Cardiac muscle cell (in vitro differentiated cells and primary cell): Measurements from ENCODE around the gene CCDC93. TPM values are rescaled to one million over a fixed set of nuclear protein-coding genes. Genes with fewer than 3 reads are reported as not detected.

Source experiments
- DNase-seq, 2 donors: peaks; one replicate each; pipeline versions ENCODE4 v3.0.0 to v3.0.0-alpha.2; 2010 to 2017; ENCODE audit warnings: low read depth in 1 of 2, low spot score in 1 of 2
- H3K27ac ChIP-seq: fragments of 200-600 bp; sonication (generic); 2 replicates; pipeline ENCODE4 v1.5.1; 2016
- H3K27me3 ChIP-seq: fragments of 200-600 bp; sonication (generic); 2 replicates; pipeline ENCODE4 v1.6.0; 2016; ENCODE audit warnings: control low read depth
- H3K36me3 ChIP-seq: fragments of 200-600 bp; sonication (generic); 2 replicates; pipeline ENCODE4 v1.5.1; 2016; ENCODE audit warnings: control low read depth
- H3K4me1 ChIP-seq: fragments of 200-600 bp; sonication (generic); 2 replicates; pipeline ENCODE4 v1.8.1; 2017; ENCODE audit warnings: low read depth, mild to moderate bottlenecking, mixed run types
- H3K4me3 ChIP-seq: fragments of 200-600 bp; sonication (generic); 2 replicates; pipeline ENCODE4 v1.5.1; 2016; ENCODE audit warnings: mild to moderate bottlenecking
- H3K9me3 ChIP-seq: fragments of 200-600 bp; sonication (generic); 2 replicates; pipeline ENCODE4 v1.5.1; 2017; ENCODE audit warnings: low read depth, mild to moderate bottlenecking, control low read depth
- polyA plus RNA-seq: library from polyadenylated mRNA; unstranded; fragments of >200 nt; fragmentation: Nextera tagmentation; extraction: Ambion mirVana; gene quantifications from 2 replicates; pipeline ENCODE4 v1.2.1, GENCODE V29; 2016
- total RNA-seq: library from RNA; depleted of rRNA; stranded (reverse); fragments of >200 nt; gene quantifications from 2 replicates; pipeline ENCODE4 v1.2.3, GENCODE V29; 2016
- TF ChIP-seq, protein P1 (sequence below): IDR thresholded peaks from 2 replicates; pipeline ENCODE4 v1.5.1; 2012; ENCODE audit warnings: low read depth, mild to moderate bottlenecking, low read length

CCDC93 gene, protein sequence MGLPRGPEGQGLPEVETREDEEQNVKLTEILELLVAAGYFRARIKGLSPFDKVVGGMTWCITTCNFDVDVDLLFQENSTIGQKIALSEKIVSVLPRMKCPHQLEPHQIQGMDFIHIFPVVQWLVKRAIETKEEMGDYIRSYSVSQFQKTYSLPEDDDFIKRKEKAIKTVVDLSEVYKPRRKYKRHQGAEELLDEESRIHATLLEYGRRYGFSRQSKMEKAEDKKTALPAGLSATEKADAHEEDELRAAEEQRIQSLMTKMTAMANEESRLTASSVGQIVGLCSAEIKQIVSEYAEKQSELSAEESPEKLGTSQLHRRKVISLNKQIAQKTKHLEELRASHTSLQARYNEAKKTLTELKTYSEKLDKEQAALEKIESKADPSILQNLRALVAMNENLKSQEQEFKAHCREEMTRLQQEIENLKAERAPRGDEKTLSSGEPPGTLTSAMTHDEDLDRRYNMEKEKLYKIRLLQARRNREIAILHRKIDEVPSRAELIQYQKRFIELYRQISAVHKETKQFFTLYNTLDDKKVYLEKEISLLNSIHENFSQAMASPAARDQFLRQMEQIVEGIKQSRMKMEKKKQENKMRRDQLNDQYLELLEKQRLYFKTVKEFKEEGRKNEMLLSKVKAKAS
- total RNA-seq (18.0 and 20.8 TPM in 2 replicates), polyA plus RNA-seq (16.9 and 17.0 TPM in 2 replicates)

DNA sequence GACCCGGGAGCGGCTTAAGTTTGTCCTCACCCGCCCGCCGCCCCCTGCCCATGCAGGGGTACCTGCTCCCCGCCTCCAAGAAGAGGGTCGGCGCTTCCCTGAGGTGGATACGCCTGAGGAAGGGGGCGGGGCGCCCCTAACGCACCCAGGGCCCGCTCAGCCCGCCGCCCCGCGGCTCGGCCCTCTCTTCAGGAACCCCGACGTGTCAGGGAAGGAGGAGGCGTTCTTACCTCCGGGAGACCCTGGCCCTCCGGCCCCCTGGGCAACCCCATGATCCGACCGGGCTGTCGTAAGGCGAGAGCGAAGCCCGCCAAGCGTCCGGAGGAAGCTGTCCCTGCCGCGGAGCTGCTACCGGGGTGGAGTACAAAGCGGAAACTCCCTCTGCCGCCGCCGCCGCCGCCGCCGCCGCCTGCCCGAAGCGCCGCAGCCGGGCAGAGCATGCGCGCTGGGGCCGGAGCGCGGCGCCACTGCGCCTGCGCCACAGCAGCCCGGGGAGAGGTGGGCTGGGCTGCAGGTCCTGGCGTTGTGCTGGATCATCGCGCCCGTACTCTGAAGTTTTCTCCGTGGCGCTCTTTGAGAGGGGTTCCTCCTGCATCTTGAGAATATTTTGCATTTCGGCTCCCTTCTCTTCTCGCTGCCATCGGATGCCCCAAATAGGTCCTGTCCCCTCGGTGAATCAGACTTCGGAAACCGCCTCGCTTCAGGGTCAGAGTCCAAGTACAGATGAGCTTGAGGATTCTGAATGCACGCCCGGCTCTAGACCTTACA is at the start of gene CCDC93:
Gene CCDC93, minus strand, starts transcription at position 347 of the 768 bp plus-strand sequence. Its CDS starts 75 bp downstream, at position 272.
- Histone ChIP-seq H3K36me3 (no peaks in the 10 kb centered on the region), H3K9me3 (no peaks in the 10 kb centered on the region), H3K4me1 (no peaks in the 10 kb centered on the region), H3K27ac (peak within 1 kb of the TSS; percentile 54), H3K4me3 (peak within 1 kb of the TSS; percentile 87), H3K27me3 (peaks cover 30% of the 10 kb centered on the region)
- DNase-seq, result peak; percentile 87 to 88
- TF ChIP-seq, protein P1, sequence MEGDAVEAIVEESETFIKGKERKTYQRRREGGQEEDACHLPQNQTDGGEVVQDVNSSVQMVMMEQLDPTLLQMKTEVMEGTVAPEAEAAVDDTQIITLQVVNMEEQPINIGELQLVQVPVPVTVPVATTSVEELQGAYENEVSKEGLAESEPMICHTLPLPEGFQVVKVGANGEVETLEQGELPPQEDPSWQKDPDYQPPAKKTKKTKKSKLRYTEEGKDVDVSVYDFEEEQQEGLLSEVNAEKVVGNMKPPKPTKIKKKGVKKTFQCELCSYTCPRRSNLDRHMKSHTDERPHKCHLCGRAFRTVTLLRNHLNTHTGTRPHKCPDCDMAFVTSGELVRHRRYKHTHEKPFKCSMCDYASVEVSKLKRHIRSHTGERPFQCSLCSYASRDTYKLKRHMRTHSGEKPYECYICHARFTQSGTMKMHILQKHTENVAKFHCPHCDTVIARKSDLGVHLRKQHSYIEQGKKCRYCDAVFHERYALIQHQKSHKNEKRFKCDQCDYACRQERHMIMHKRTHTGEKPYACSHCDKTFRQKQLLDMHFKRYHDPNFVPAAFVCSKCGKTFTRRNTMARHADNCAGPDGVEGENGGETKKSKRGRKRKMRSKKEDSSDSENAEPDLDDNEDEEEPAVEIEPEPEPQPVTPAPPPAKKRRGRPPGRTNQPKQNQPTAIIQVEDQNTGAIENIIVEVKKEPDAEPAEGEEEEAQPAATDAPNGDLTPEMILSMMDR, result no peak

DNA sequence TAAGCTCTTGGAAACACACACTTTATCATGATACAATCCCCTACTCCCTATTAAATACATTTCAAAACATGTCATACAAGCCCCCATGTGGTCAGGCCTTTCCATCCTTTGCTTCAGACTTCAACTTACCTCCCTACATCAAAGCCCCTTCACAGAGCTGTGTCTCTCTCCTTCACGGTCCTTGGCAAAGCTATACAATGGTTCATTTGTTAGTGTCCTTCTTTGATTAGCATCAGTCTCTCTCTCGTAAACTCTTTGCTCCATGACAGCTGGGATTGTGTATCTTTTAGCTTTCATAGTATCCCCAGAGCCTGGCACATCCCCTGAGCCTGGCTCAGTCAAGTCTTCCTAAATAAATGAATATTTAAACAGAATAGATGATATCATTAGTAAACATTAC is 48.8 kb upstream of the CCDC93 start:
- no peaks in the 10 kb centered on the region for H3K27me3 ChIP-seq
- TF ChIP-seq, protein P1, result no peak
- no peak for DNase-seq
- no peaks in the 10 kb centered on the region for H3K36me3 ChIP-seq
- no peak overlapping the region for H3K4me3 ChIP-seq
- no peaks in the 10 kb centered on the region for H3K9me3 ChIP-seq
- no peaks in the 10 kb centered on the region for H3K4me1 ChIP-seq
- H3K27ac ChIP-seq, result no peak overlapping the region

DNA sequence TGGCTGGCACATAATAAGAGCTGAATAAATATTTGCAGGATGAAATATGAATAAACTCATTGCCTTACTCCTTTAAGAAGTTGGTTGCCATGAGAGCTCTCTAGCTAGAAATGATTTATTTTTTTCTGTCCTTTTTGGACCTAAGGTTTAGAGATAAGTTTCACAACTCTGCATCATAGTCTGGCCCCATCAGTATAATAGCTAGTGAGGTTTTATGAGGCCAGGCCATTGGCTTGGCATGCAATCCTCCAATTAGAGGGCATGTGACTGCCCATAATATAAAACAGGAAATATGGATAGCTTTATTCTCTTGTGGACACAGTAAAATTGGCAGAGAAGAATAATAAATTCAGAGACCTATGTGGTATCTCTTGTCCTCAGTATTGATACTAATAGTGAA is 48.2 kb upstream of the CCDC93 start:
- Histone ChIP-seq H3K36me3 (no peaks in the 10 kb centered on the region), H3K27me3 (no peaks in the 10 kb centered on the region), H3K9me3 (no peaks in the 10 kb centered on the region), H3K27ac (no peak overlapping the region), H3K4me3 (no peak overlapping the region), H3K4me1 (no peaks in the 10 kb centered on the region)
- DNase-seq, result peak in 1 of 2 donors; percentile 42
- TF ChIP-seq, protein P1, result no peak

DNA sequence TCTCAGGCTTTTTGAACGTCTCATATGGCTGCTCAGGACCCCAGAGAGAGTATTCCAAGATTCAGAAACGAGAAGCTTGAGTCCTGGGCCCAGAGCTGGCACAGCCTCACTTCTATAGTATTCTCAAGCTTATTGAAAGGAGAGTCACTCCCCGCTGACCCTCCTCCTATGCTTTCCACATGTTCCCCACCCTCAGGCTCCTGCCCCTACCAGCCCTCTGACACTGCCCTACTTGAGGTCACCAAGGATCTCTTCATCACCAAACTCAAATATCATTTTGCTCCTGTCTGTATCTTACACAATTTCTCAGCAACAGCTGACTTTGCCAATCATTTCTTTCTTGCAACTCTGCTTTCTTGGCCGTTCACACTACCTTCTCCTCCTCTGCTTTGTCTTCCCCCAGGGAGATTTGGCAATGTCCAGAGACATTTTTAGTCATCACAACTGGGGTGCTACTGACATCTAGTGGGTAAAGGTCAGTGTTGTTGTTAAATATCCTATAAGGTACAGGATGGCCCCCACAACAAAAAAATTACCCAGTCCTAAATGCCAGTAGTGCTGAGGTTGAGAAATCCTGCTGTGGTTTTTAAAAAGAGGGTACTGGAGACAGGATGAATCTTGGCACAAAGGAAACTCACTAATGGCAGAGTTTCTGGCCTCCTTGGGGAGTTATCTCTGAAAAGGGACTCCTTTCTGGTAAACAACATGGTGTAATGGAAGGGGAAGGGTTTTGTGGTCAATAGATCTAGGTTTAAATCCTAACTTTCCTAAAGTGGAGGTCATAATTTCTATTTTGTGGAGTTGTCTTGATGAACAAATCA is 47.5 kb upstream of the CCDC93 start:
- H3K27ac ChIP-seq, result no peak overlapping the region
- peak; percentile 29 to 88 for DNase-seq

More for the DNA sequence above, 47.5 kb upstream of the CCDC93 start:
- no peaks in the 10 kb centered on the region for H3K27me3 ChIP-seq
- no peak overlapping the region for H3K4me3 ChIP-seq
- no peaks in the 10 kb centered on the region for H3K4me1 ChIP-seq
- TF ChIP-seq, protein P1, result peak; percentile 57
- no peaks in the 10 kb centered on the region for H3K9me3 ChIP-seq
- no peaks in the 10 kb centered on the region for H3K36me3 ChIP-seq
